Measurements from ENCODE around the gene NFIA. TPM values are rescaled to one million over a fixed set of nuclear protein-coding genes. Genes with fewer than 3 reads are reported as not detected.

NFIA gene
- total RNA-seq, 4 donors from 2014 or later = 27.9 to 79.9 (median 36.7) TPM

GRCh38 chr1:61282387-61282786 lies 200.0 kb downstream of the NFIA start:
- H3K4me3 ChIP-seq = no peak overlapping the region
- intact Hi-C loops (cut with DNase I) = no loop called here
- H3K36me3 ChIP-seq = peaks cover 0 to 6% (median 0%) of the 10 kb centered on the region in 3 donors
- no peak overlapping the region for H3K27ac ChIP-seq
- no peak for DNase-seq
- no peaks in the 10 kb centered on the region for H3K27me3 ChIP-seq
- TF ChIP-seq CTCF (IDR thresholded peaks at IDR 0.05) = no peak
- WGBS, 2 donors = 66 to 80% methylated on average over 3 of the region's 3 CpGs
- H3K4me1 ChIP-seq = peaks cover 0 to 38% (median 13%) of the 10 kb centered on the region in 3 donors
- H3K9me3 ChIP-seq = no peaks in the 10 kb centered on the region

- intact Hi-C loops (cut with DNase I) = no loop called here
- TF ChIP-seq POLR2A (IDR thresholded peaks at IDR 0.05) (no peak), CTCF (IDR thresholded peaks at IDR 0.05) (no peak)
- H3K27me3 ChIP-seq = no peaks in the 10 kb centered on the region
- no peak for DNase-seq
- H3K9me3 ChIP-seq = no peaks in the 10 kb centered on the region
- H3K4me1 ChIP-seq = peaks cover 0 to 40% (median 13%) of the 10 kb centered on the region in 3 donors
- H3K4me3 ChIP-seq = no peak overlapping the region
- H3K36me3 ChIP-seq = peaks cover 0 to 6% (median 0%) of the 10 kb centered on the region in 3 donors
- no peak overlapping the region for H3K27ac ChIP-seq
- WGBS, 2 donors = 52 to 78% methylated on average over 3 of the region's 3 CpGs
These were observed 202.0 kb downstream of the NFIA start for GRCh38 chr1:61284248-61284854.

- WGBS, 2 donors = 84 to 86% methylated on average over 4 to 5 of the region's 5 CpGs
- Histone ChIP-seq H3K4me3 (no peak overlapping the region), H3K4me1 (peaks cover 0 to 34% (median 13%) of the 10 kb centered on the region in 3 donors), H3K36me3 (peaks cover 0 to 6% (median 0%) of the 10 kb centered on the region in 3 donors), H3K27me3 (no peaks in the 10 kb centered on the region), H3K27ac (no peak overlapping the region), H3K9me3 (no peaks in the 10 kb centered on the region)
- TF ChIP-seq CTCF (IDR thresholded peaks at IDR 0.05) (no peak), POLR2A (IDR thresholded peaks at IDR 0.05) (no peak)
- DNase-seq = no peak
- intact Hi-C loops (cut with DNase I) = no loop called here
These were observed 202.6 kb downstream of the NFIA start for GRCh38 chr1:61284936-61285335.

GRCh38 chr1:61285371-61285885 lies 203.1 kb downstream of the NFIA start:
- Histone ChIP-seq H3K4me3 (no peak overlapping the region), H3K36me3 (peaks cover 0 to 3% (median 0%) of the 10 kb centered on the region in 3 donors), H3K27me3 (no peaks in the 10 kb centered on the region), H3K4me1 (peaks cover 0 to 32% (median 13%) of the 10 kb centered on the region in 3 donors), H3K27ac (no peak overlapping the region), H3K9me3 (no peaks in the 10 kb centered on the region)
- 51 to 73% methylated on average over 2 to 3 of the region's 3 CpGs for WGBS, 2 donors
- DNase-seq = no peak
- intact Hi-C loops (cut with DNase I) = no loop called here
- TF ChIP-seq POLR2A (IDR thresholded peaks at IDR 0.05) (no peak), CTCF (IDR thresholded peaks at IDR 0.05) (no peak)

GRCh38 chr1:61287014-61287413 lies 204.7 kb downstream of the NFIA start:
- Histone ChIP-seq H3K9me3 (no peaks in the 10 kb centered on the region), H3K4me3 (no peak overlapping the region), H3K27me3 (no peaks in the 10 kb centered on the region), H3K36me3 (no peaks in the 10 kb centered on the region), H3K27ac (peak overlapping the region in 1 of 4 donors; percentile 26), H3K4me1 (peaks cover 0 to 32% (median 13%) of the 10 kb centered on the region in 3 donors)
- DNase-seq = no peak
- TF ChIP-seq POLR2A (IDR thresholded peaks at IDR 0.05) (no peak), CTCF (IDR thresholded peaks at IDR 0.05) (no peak)
- 77 to 89% methylated on average over 2 of the region's 2 CpGs for WGBS, 2 donors
- intact Hi-C loops (cut with DNase I) = no loop called here

Measured in esophagus squamous epithelium (tissue), 5 donors.